NT2/D1 (cell line): ENCODE measurements around the gene PADI2.

ENCODE experiments used
- DNase-seq: peaks from one replicate; pipeline ENCODE4 v3.0.0-alpha.2; 2011; ENCODE audit warnings: low read depth, low spot score
- H3K27me3 ChIP-seq: 2 replicates; pipeline ENCODE4 v1.6.0; 2011; ENCODE audit warnings: mild to moderate bottlenecking; ENCODE audit not compliant: insufficient read length, insufficient read depth
- H3K36me3 ChIP-seq: 2 replicates; pipeline ENCODE4 v1.6.1; 2011; ENCODE audit warnings: mild to moderate bottlenecking, low read length, mixed read lengths; ENCODE audit not compliant: insufficient read depth, insufficient read length
- H3K4me1 ChIP-seq: 2 replicates; pipeline ENCODE4 v1.5.1; 2011; ENCODE audit not compliant: insufficient read depth, insufficient read length
- H3K4me3 ChIP-seq: 2 replicates; pipeline ENCODE4 v1.5.1; 2011; ENCODE audit warnings: low read depth; ENCODE audit not compliant: insufficient read length
- H3K9ac ChIP-seq: 2 replicates; pipeline ENCODE4 v1.6.0; 2011; ENCODE audit warnings: low read depth; ENCODE audit not compliant: insufficient read length
- H3K9me3 ChIP-seq: 2 replicates; pipeline ENCODE4 v1.5.1; 2011; ENCODE audit warnings: mild to moderate bottlenecking, low read length; ENCODE audit not compliant: insufficient read depth
- SUZ12 ChIP-seq: IDR thresholded peaks from 2 replicates; pipeline ENCODE4 v1.6.1; 2011; ENCODE audit not compliant: insufficient read length, insufficient read depth; ENCODE audit errors: extremely low read depth
- YY1 ChIP-seq: IDR thresholded peaks from 2 replicates; pipeline ENCODE4 v1.6.1; 2011; ENCODE audit not compliant: insufficient read length, insufficient read depth
- ZNF274 ChIP-seq: IDR thresholded peaks from 2 replicates; pipeline ENCODE4 v1.6.1; 2011; ENCODE audit warnings: mild to moderate bottlenecking, low read depth, low read length

Gene PADI2

GRCh38 chr1:17163371-17163770, 44.1 kb upstream of the PADI2 start:
- no peak overlapping the region for H3K9ac ChIP-seq
- peaks cover 16% of the 10 kb centered on the region for H3K27me3 ChIP-seq
- H3K4me1 ChIP-seq: peaks cover 13% of the 10 kb centered on the region
- H3K9me3 ChIP-seq: no peaks in the 10 kb centered on the region
- H3K36me3 ChIP-seq: no peaks in the 10 kb centered on the region
- DNase-seq: no peak
- no peak overlapping the region for H3K4me3 ChIP-seq
- TF ChIP-seq ZNF274 (no peak), SUZ12 (no peak), YY1 (no peak)

- H3K9ac ChIP-seq: no peak overlapping the region
- H3K36me3 ChIP-seq: no peaks in the 10 kb centered on the region
- H3K27me3 ChIP-seq: peaks cover 16% of the 10 kb centered on the region
- H3K4me1 ChIP-seq: peaks cover 10% of the 10 kb centered on the region
- no peak overlapping the region for H3K4me3 ChIP-seq
- no peak for TF ChIP-seq ZNF274
- TF ChIP-seq SUZ12: no peak
- no peak for DNase-seq
- no peaks in the 10 kb centered on the region for H3K9me3 ChIP-seq
Observed at GRCh38 chr1:17162941-17163340, 43.7 kb upstream of the PADI2 start.

GRCh38 chr1:17161926-17162800, 42.9 kb upstream of the PADI2 start:
- H3K9me3 ChIP-seq: 0 out of 2 replicates have a peak, but pooled peaks cover 5% of the 10 kb centered on the region
- peaks cover 16% of the 10 kb centered on the region for H3K27me3 ChIP-seq
- H3K4me3 ChIP-seq: no peak overlapping the region
- H3K4me1 ChIP-seq: peaks cover 6% of the 10 kb centered on the region
- no peaks in the 10 kb centered on the region for H3K36me3 ChIP-seq
- H3K9ac ChIP-seq: no peak overlapping the region
- DNase-seq: no peak
- TF ChIP-seq ZNF274 (no peak), SUZ12 (no peak), YY1 (no peak)

- Histone ChIP-seq H3K9ac (no peak overlapping the region), H3K4me1 (peaks cover 3% of the 10 kb centered on the region), H3K36me3 (no peaks in the 10 kb centered on the region), H3K4me3 (no peak overlapping the region), H3K27me3 (peaks cover 13% of the 10 kb centered on the region), H3K9me3 (0 out of 2 replicates have a peak, but pooled peaks cover 5% of the 10 kb centered on the region)
- no peak for DNase-seq
- TF ChIP-seq YY1 (no peak), ZNF274 (no peak), SUZ12 (no peak)
Observed at GRCh38 chr1:17161137-17161740, 42.0 kb upstream of the PADI2 start.

GRCh38 chr1:17158961-17159360, 39.7 kb upstream of the PADI2 start:
- no peak overlapping the region for H3K4me3 ChIP-seq
- no peak overlapping the region for H3K9ac ChIP-seq
- no peak for DNase-seq
- no peaks in the 10 kb centered on the region for H3K4me1 ChIP-seq
- no peaks in the 10 kb centered on the region for H3K27me3 ChIP-seq
- no peak for TF ChIP-seq SUZ12
- TF ChIP-seq ZNF274: no peak
- no peak for TF ChIP-seq YY1
- H3K9me3 ChIP-seq: peaks cover 23% of the 10 kb centered on the region
- no peaks in the 10 kb centered on the region for H3K36me3 ChIP-seq

- Histone ChIP-seq H3K4me3 (no peak overlapping the region), H3K27me3 (no peaks in the 10 kb centered on the region), H3K4me1 (no peaks in the 10 kb centered on the region), H3K36me3 (no peaks in the 10 kb centered on the region), H3K9ac (no peak overlapping the region), H3K9me3 (peaks cover 44% of the 10 kb centered on the region)
- TF ChIP-seq SUZ12: no peak
- no peak for TF ChIP-seq ZNF274
- no peak for TF ChIP-seq YY1
- DNase-seq: no peak
Observed at GRCh38 chr1:17156108-17156507, 36.9 kb upstream of the PADI2 start.

- no peak for TF ChIP-seq YY1
- TF ChIP-seq ZNF274: no peak
- no peak for TF ChIP-seq SUZ12
- Histone ChIP-seq H3K36me3 (no peaks in the 10 kb centered on the region), H3K27me3 (no peaks in the 10 kb centered on the region), H3K4me3 (no peak overlapping the region), H3K9me3 (peaks cover 44% of the 10 kb centered on the region), H3K4me1 (no peaks in the 10 kb centered on the region), H3K9ac (no peak overlapping the region)
- DNase-seq: no peak
Observed at GRCh38 chr1:17155257-17155920, 36.1 kb upstream of the PADI2 start.
